Measurements from ENCODE around the gene ENTPD8. TPM values are rescaled to one million over a fixed set of nuclear protein-coding genes. Genes with fewer than 3 reads are reported as not detected.
"Not testable (repeated sequence)": the region's sequence is repeated elsewhere in the genome, so short reads cannot be mapped to it uniquely, and the experiment has no call there.

ENTPD8 gene
- total RNA-seq, 1 experiment from 2014 or later: not detected

- no peak overlapping the region for H3K27ac Mint-ChIP-seq (ENCODE audit: low read depth, unreplicated experiment)
- CTCF ChIA-PET: interaction anchor here (1.2 kb wide), 1 partner anchor 9 kb away, joined by 3 read pairs; no protein-coding TSS in a partner anchor
Measured at GRCh38 chr9:137454145-137454596, 13.0 kb upstream of the ENTPD8 start.

GRCh38 chr9:137453643-137454081 is 12.5 kb upstream of the ENTPD8 start:
- POLR2A ChIA-PET: no interaction called here
- DNase-seq (ENCODE audit: unreplicated experiment): peak; percentile 56

More at GRCh38 chr9:137454145-137454596, 13.0 kb upstream of the ENTPD8 start:
- intact Hi-C loops (cut with micrococcal nuclease): no loop called here
- Mint-ChIP-seq H3K4me3 (ENCODE audit: unreplicated experiment) (peak overlapping the region; percentile 68), H3K36me3 (ENCODE audit: insufficient read depth, unreplicated experiment) (peaks cover 6% of the 10 kb centered on the region), H3K9me3 (ENCODE audit: unreplicated experiment) (no peaks in the 10 kb centered on the region), H3K27me3 (ENCODE audit: insufficient read depth, unreplicated experiment) (no peaks in the 10 kb centered on the region), H3K4me1 (ENCODE audit: insufficient read depth, unreplicated experiment) (peaks cover 9% of the 10 kb centered on the region)
- BruUV-seq (replicated peaks): no TSS peak
- POLR2A ChIA-PET: no interaction called here
- no peak for DNase-seq (ENCODE audit: unreplicated experiment)
- no peak for TF ChIP-seq CTCF (IDR thresholded peaks at IDR 0.05; ENCODE audit: unreplicated experiment)

GRCh38 chr9:137452761-137453642 is 11.8 kb upstream of the ENTPD8 start:
- Mint-ChIP-seq H3K27me3 (ENCODE audit: insufficient read depth, unreplicated experiment) (no peaks in the 10 kb centered on the region), H3K9me3 (ENCODE audit: unreplicated experiment) (no peaks in the 10 kb centered on the region), H3K4me3 (ENCODE audit: unreplicated experiment) (no peak overlapping the region), H3K27ac (ENCODE audit: low read depth, unreplicated experiment) (no peak overlapping the region), H3K4me1 (ENCODE audit: insufficient read depth, unreplicated experiment) (peaks cover 9% of the 10 kb centered on the region), H3K36me3 (ENCODE audit: insufficient read depth, unreplicated experiment) (peaks cover 6% of the 10 kb centered on the region)
- intact Hi-C loops (cut with micrococcal nuclease): no loop called here
- no peak for DNase-seq (ENCODE audit: unreplicated experiment)
- TF ChIP-seq CTCF (IDR thresholded peaks at IDR 0.05; ENCODE audit: unreplicated experiment): no peak
- CTCF ChIA-PET: interaction anchor here (0.6 to 1.8 kb wide), 3 partner anchors 7 to 325 kb away, joined by 3 to 5 read pairs (median 3); partner anchors contain the start of gene EXD3
- POLR2A ChIA-PET: no interaction called here
- no TSS peak for BruUV-seq (replicated peaks)

More at GRCh38 chr9:137453643-137454081, 12.5 kb upstream of the ENTPD8 start:
- no peaks in the 10 kb centered on the region for H3K9me3 Mint-ChIP-seq (ENCODE audit: unreplicated experiment)
- no peak for TF ChIP-seq CTCF (IDR thresholded peaks at IDR 0.05; ENCODE audit: unreplicated experiment)
- peaks cover 6% of the 10 kb centered on the region for H3K36me3 Mint-ChIP-seq (ENCODE audit: insufficient read depth, unreplicated experiment)
- BruUV-seq (replicated peaks): no TSS peak
- CTCF ChIA-PET: interaction anchor here (1.2 to 1.8 kb wide), 2 partner anchors 8 to 31 kb away, joined by 3 to 5 read pairs; partner anchors contain the start of gene EXD3
- H3K4me3 Mint-ChIP-seq (ENCODE audit: unreplicated experiment): peak overlapping the region; percentile 68
- no peak overlapping the region for H3K27ac Mint-ChIP-seq (ENCODE audit: low read depth, unreplicated experiment)
- H3K4me1 Mint-ChIP-seq (ENCODE audit: insufficient read depth, unreplicated experiment): peaks cover 9% of the 10 kb centered on the region
- H3K27me3 Mint-ChIP-seq (ENCODE audit: insufficient read depth, unreplicated experiment): no peaks in the 10 kb centered on the region
- intact Hi-C loops (cut with micrococcal nuclease): no loop called here

- ChIA-PET POLR2A (no interaction called here), CTCF (interaction anchor here (0.6 to 1.8 kb wide), 2 partner anchors 30 to 325 kb away, joined by 3 to 5 read pairs; partner anchors contain the start of gene EXD3)
- Mint-ChIP-seq H3K4me3 (ENCODE audit: unreplicated experiment) (no peak overlapping the region), H3K27me3 (ENCODE audit: insufficient read depth, unreplicated experiment) (no peaks in the 10 kb centered on the region), H3K36me3 (ENCODE audit: insufficient read depth, unreplicated experiment) (peaks cover 6% of the 10 kb centered on the region), H3K27ac (ENCODE audit: low read depth, unreplicated experiment) (no peak overlapping the region), H3K9me3 (ENCODE audit: unreplicated experiment) (no peaks in the 10 kb centered on the region), H3K4me1 (ENCODE audit: insufficient read depth, unreplicated experiment) (peaks cover 9% of the 10 kb centered on the region)
- no TSS peak for BruUV-seq (replicated peaks)
- no peak for DNase-seq (ENCODE audit: unreplicated experiment)
- intact Hi-C loops (cut with micrococcal nuclease): no loop called here
- TF ChIP-seq CTCF (IDR thresholded peaks at IDR 0.05; ENCODE audit: unreplicated experiment): no peak
Measured at GRCh38 chr9:137452006-137452760, 11.0 kb upstream of the ENTPD8 start.

GRCh38 chr9:137451264-137452005 is 10.3 kb upstream of the ENTPD8 start:
- H3K27ac Mint-ChIP-seq (ENCODE audit: low read depth, unreplicated experiment); POLR2A ChIA-PET; H3K4me3 Mint-ChIP-seq (ENCODE audit: unreplicated experiment); DNase-seq (ENCODE audit: unreplicated experiment); H3K27me3 Mint-ChIP-seq (ENCODE audit: insufficient read depth, unreplicated experiment); H3K36me3 Mint-ChIP-seq (ENCODE audit: insufficient read depth, unreplicated experiment); H3K4me1 Mint-ChIP-seq (ENCODE audit: insufficient read depth, unreplicated experiment); H3K9me3 Mint-ChIP-seq (ENCODE audit: unreplicated experiment); BruUV-seq (replicated peaks); intact Hi-C loops (cut with micrococcal nuclease): not testable (repeated sequence)
- CTCF ChIA-PET: interaction anchor here (1.8 kb wide), 1 partner anchor 29 kb away, joined by 5 read pairs; the partner anchor contains the start of gene EXD3

Data from MCF 10A (cell line).